ENCODE measurements around the gene MOB3C. TPM values are rescaled to one million over a fixed set of nuclear protein-coding genes. Genes with fewer than 3 reads are reported as not detected.

MOB3C gene
- total RNA-seq, 1 donor from 2014 or later, result 14.9 TPM

DNA sequence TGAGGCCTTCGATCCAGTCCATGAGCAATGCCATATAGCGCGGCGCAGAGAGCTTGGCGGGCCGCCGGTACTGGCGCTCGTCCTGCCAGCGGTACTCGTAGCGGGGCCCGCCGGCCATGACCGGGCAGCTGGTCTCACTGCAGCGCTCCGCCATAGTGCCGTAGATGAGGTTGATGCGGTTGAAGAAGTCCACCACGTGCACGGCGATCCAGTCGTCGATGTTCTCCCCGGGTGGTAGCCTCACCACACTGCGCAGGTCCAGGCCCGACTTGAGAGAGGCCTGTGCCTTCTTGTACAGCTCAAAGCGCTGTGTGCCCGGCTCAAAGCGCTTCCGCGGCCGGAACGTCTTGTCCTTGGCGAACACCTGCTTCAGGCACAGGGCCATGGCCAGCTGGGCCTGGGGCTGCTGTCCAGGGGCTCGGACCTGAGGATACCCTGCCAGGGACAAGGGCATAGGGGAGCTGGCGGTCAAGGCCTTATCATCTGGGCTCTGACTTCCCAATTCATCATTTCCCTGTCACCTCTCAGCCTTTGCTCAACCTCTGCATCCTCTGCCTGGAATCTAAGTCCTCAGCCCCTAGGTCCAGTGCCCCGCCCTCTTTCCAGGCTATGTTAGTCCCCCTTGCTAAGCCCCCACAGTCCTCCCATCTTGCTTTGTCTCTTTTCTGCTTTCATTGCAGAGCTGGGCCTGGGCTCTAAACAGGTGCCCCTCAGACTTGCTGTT, 3.5 kb downstream of the MOB3C start:
- intact Hi-C loops (cut with DNase I), result no loop called here
- DNase-seq (ENCODE audit: low spot score), result no peak

DNA sequence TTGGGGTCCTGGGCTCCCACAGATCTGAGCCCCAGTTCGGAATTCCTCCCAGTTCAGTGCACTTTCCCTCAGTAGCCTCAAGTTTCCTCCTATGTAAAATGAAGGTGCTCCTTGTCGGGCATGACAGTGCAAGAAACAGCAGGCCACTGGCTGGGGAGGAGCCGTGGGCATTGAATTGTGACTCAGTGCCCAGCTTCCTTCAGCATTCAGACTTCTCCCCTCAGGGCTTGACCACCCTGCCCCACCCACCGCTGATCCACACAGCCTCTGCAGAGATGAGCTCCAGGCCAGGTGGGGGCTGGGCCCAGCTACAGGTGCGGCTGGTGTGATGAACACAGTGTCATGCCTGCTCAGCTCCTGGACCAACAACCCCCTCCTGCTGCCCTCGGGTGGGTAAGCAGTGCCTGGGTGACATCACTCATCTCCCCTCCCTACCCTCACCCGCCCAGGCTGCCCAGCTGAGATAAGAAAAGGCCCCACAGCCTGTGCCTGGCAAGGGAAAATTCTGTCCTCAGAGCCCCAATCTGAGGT, 4.9 kb downstream of the MOB3C start:
- DNase-seq (ENCODE audit: low spot score), result no peak
- intact Hi-C loops (cut with DNase I), result no loop called here

DNA sequence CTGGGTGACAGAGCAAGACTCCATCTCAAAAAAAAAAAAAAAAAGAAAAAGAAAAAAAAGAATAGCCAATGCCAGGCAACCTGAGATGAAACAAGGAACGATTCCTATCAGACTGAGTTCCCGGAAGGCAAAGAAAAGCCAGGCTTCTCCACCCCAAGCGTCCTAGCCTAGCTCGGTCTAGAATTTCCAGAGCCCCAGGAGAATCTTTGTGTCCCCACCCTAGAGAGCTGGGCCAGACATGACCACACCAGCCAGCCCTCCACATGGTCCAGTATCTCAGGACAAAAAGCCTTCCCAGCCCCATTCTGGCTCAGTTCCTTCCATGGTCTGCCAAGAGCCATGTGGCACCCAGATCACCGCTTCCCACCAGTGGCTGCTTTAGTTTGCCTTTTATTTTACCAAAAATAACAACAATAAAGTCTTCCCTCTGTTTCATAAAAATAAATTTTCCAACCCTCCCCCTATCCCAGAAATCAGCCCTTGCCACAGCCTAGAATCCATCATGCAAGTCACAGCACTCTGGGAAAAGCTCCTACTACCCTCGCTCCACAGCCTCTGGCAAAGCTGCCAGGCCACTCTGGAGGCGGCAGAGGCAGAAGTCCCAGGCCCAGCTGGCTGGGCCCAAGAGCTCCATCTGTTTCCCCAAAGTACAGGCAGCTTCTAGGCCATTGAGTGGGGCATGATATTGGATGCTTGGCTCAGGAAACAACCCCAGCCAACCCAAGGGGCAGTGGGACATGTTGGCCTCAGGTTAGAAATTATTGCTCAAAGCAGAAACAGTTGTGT, 9.1 kb downstream of the MOB3C start:
- intact Hi-C loops (cut with DNase I), result no loop called here
- DNase-seq (ENCODE audit: low spot score), result no peak

DNA sequence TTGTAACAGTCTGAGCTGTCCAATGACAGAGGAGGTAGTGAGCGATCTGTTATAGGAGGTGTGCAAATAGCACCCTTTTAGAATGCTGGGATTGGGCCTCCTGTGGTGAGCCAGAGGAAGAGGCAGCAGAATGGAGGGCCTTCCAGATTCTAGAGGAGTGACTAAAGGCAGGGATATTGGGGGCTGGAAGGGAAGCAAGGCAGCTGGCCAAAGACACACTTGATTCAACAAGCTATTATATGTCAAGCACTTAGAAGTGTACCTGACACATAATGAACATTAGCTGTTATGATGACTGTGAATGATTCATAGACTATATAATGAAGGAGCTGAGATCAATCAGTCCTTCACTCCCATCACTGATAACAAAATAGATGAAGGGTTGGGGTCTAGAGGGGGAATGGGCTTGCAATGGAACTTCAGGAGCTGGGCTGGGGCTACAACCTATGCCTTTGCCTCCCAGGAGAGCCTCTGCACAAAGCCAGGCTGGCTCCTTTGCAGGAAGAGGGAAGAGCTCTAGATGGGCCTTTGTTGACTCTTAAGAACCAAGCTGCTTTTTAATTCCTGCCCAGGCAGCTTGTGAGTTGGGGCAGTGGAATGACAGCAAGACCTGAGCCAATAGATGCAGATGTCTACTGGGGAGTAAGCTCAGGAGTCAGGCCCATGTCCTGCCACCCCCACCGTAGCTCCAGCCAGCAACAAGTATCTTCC, 10.2 kb downstream of the MOB3C start:
- intact Hi-C loops (cut with DNase I), result no loop called here
- no peak for DNase-seq (ENCODE audit: low spot score)

DNA sequence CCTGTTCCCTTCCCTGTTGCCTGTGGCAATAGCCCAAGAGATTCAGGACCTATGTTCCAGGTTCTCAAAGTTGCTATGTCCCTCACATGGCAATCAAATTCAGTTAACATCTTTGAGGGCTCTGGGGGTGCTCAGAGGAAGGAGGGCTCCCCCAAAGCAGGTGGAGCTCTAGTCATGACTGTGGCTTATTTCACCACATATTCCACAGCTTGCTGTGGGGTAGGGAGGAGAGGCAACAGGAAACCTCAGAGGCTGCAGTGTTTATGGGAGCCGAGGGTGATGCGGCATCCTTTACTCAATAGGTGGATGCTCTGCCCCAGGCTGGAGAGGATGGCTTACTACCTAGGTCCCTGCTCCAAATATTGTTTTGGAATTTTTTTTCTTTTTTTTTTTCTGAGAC, 11.4 kb downstream of the MOB3C start:
- DNase-seq (ENCODE audit: low spot score), result no peak
- intact Hi-C loops (cut with DNase I), result no loop called here

DNA sequence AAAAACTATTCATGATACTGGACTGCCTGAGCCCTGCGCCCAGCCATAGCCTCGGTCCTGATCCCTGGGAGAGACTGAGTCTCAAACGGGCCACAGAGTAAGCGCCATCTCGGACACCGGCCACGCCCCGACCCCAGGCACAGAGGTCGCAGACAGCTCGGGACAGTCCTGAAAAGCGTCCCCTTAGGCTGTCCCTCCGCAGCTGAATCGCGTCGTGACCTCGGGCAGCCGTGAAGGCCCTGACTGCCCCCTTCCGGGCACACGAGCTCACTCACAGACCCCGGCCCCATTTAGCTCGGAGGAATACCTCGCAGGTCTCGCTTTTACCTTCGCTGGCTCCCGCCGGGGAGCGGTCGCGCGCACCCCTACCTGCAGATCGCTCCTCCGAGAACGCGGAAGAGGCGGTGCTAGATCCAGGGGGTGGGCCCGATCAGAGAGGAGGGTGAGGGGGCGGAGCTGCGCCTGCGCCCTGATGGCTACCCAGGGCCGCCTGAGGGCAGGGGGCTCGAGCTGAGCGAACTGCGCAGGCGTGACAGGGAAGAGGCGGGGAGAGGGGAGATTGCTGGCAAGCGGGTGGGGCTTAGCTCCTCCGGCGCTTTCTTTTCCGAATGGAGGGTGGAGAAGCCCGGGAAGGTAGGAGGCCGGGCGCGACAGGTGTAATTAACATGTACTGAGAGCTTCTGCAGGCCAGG, 12.6 kb downstream of the MOB3C start, which contains the start of gene MKNK1:
MKNK1 (minus strand) TSS at position 411 of the 692 bp plus-strand sequence. CDS start 20,941 bp downstream, outside the sequence.
- peak; percentile 99 for DNase-seq (ENCODE audit: low spot score)
- intact Hi-C loops (cut with DNase I), result no loop called here

DNA sequence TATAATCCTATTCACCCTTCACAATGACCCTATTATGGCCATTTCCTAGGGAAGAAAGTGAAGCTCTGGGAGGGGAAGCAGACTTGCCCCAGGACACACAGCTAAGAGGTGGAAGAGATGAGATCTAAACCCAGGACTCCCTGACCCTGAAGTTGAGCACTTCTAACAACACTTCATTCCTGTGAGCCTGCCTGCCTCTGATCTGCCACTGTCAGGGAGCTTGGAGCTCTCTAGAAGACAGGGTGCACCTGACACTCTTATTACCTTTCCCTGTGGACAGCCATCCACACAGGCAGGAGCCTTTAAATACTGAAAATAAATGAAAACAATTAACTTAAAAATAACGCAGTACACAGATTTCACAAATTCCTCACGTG, 13.1 kb downstream of the MOB3C start:
- intact Hi-C loops (cut with DNase I), result no loop called here
- DNase-seq (ENCODE audit: low spot score), result no peak

DNA sequence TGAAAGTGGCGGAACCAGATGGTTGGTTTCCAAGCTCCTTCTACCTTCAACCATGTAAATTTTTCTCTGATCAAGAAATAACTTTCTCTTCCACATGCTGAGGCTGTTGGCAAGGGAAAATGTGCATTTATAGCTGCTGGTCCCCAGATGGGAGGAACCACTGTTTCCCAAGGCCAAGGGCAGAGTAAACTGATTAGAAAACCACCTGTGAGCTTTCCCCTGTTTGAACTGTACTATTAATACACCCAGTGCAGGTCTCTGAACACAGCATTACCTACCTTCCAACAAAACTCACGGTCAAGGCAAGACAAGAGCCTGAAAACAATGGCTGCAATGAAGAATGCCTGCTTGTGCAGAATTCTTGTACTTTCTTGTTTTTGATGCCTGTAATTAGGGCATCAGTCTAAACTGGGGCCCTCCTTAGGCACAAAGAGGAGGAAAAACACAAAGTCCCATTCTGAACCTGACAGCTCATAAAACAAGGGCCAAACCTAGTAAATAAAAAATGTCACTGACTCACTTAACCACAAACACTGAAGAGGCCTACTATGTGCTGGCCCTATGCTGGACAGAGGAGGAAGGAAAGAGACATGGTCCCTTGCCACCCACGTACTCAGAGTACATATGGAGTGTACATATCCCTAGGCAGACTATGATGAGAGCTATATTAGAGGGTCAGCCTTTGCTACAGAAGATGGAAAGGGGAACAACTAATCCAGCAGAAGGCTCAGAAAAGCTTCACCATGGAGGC, 15.2 kb downstream of the MOB3C start:
- intact Hi-C loops (cut with DNase I), result no loop called here
- no peak for DNase-seq (ENCODE audit: low spot score)

DNA sequence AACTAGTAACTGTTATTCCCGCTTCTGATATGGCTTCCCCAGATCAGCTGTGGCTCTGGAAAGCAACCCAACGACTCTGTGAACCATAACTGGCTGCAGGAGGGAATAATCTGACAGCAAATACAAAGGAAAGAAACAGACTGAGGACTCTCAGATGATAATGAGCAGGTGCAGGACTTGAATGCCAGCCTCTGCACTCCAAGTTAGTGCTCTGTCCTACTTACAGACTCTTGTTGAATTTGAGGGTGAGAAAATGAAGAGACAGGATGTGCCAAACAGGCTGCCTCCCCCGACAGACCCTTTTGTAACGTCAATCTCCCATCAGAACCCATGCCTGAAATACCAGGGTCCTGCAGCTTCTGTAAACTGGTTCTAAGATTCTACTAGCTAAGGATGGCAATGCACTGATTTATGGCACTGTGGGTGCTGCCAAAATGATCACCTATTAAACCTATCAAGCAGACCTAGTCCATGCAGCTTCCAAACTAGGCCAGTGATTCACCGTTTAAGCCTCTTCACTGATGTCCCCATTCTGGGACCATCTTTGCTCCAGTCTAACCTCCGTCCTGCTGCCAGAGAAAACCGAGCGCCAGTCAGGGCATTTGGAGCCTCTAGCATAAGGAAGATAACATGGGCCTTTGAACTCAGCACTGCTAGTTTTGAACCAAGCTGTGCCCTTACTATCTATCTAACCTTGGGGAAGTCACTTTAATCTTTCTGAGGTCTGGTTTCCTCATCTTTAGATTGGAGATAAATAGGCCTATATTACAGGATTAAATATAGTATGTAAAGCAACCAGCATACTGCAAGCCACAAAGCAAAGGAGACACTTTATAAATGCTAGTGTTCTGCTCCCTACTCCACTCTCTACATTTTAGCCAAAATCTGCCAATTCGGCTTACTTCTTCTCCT, 17.3 kb downstream of the MOB3C start:
- intact Hi-C loops (cut with DNase I), result no loop called here
- no peak for DNase-seq (ENCODE audit: low spot score)

DNA sequence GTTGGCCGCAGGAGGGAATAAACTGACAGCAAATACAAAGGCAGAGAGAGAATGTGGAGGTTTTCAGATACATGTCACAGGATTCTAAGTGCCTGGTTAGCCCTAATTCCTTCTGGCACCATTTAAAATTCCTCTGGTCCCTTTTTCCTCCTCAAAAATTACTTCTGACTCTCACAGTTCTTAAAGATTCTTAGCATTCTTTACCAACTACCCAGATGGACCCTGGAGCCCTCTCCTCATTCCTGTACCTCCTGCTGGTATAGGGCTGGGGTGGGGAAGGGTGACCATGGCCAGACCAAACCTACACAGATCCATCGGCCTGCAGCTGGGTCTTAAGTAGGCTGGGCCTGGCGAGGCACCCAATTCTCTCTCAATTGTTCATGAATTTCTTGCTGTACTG, 19.8 kb downstream of the MOB3C start:
- intact Hi-C loops (cut with DNase I), result no loop called here
- peak; percentile 50 for DNase-seq (ENCODE audit: low spot score)

DNA sequence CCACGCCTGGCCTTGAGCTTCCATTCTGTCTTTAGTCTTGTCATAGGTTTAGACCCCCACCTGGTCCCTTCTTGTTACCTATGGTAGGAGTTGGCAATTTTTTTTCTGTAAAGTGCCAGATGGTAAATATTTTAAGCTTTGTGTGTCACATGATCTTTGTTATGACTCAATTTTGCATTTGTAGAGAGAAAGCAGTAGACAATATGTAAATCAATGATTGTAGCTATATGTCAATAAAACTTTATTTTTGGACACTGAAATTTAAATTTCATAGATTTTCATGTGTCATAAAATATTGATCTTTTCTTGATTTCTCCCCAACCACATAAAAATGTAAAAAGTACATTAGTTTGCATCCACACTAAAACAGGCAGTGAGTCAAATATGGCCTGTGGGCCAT, 20.6 kb downstream of the MOB3C start:
- intact Hi-C loops (cut with DNase I), result no loop called here
- no peak for DNase-seq (ENCODE audit: low spot score)

DNA sequence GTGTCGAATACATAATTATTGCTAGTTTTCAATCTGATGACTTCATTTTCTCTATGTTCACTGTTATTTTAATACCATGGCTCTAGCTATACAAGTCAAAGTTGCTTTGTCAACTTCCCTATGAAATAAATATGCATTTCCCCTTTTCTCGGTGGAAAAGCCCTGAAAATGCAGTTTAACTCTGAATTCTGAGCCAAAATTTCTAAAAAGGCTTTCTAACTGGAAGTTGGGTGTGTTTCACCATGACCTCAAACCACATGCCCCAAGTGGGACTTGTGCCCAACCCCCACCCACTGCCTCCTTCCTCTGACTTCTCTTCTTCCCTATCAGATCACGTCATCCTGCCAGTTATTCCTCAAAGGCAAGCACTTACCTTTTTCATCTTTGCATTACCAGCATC, 21.5 kb downstream of the MOB3C start:
- peak; percentile 89 for DNase-seq (ENCODE audit: low spot score)
- intact Hi-C loops (cut with DNase I), result no loop called here

DNA sequence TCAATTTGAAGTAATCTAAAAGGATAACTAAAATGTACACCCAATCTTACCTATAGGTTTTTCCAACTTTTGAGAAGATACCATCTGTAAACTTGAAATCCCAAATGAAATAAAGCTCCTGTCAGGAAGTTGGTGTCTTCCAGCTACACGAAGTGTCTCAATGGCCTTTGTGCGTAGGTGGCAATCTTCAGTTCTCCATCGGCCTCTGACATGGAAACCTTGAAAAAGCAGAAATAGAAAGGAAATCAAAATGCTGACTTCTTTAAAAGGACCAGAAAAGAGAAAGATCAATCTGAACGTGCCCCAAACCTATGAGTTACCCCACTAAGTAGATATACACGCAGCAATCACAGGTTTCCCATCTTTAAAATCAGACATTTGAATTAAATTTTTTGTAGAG, 22.5 kb downstream of the MOB3C start:
- intact Hi-C loops (cut with DNase I), result no loop called here
- no peak for DNase-seq (ENCODE audit: low spot score)

DNA sequence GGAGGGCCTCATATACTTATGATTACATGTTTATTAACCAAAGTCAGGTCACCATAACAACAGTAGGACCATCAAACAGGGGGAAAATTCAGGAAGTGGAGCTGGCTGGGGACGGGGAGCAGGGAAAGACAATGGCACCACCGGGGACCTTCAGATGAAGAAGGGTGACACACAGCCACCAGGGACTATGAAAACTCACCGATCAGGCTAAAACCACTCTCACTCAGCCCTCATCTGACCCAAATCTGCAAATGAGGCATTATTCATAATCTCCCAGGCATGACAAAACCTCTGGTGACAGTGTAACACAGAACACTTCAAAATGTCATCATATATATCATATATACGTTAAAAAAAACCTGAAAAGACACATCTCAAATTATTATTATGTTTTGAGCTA, 23.8 kb downstream of the MOB3C start:
- intact Hi-C loops (cut with DNase I), result no loop called here
- no peak for DNase-seq (ENCODE audit: low spot score)

DNA sequence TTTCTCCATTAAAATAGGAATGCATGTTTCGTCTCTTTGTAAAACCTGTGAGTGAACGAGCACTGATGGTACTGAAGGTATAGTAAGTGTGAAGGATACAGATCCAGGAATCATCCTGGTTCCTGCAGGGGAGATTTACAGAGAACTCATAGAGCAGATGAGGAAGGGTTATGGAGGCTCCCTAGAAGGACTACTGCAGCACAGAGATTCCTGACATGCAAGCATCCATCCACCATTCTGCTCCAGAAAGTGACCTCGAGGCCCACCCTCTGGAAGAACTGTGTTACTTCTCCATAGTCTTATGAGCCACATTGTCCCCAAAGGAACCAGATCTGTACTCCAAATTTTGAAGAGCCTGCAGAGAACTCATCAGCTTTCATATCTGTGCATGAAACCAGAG, 27.1 kb downstream of the MOB3C start:
- DNase-seq (ENCODE audit: low spot score), result no peak
- intact Hi-C loops (cut with DNase I), result no loop called here

DNA sequence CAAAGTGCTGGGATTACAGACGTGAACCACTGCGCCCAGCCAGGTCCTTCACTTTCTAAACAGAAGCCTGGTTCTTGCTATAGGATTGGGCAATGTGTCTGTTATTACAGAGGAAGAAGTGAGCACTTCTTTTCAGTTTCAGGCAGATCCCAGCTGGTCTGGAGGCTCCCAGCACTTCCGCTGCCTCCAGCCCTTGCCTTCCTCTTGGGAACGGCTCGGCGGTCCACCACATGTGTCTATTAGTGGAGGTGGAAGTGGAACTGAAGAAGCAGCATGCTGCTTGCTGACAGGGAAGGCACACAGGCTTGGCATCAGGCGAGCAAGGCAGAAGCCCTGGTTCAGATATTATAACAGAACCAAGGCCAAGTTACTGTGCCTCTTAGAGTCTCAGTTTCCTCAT, 29.5 kb downstream of the MOB3C start:
- intact Hi-C loops (cut with DNase I), result no loop called here

DNA sequence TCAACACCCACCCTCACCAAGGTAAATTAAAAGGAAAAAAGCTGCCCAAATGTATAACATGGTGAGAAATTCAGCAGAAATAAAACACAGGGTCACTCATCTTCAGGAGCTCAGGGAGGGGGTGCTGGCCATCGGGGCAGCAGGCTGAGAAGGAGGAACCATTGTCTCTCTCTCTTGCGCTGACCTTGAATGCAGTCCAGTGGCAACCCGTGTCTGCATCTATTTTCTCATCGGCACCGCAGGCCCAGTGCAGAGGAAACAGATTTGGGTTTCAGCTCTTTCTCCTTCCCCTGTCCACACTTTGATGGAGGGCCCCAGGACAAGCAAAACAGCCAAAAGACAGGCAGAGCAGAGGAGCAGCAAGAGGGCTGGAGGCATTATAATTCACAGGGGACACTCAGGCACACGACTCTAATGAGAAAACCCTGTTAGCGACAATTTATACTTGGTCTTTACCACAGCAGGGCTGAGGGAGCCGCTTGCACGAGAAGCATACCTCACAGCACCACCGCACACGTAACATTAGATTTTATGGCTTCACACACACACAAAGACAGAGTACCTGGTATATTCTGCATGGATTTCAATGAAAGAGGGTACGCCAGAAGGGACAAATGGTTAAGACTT, 31.2 kb downstream of the MOB3C start:
- no peak for DNase-seq (ENCODE audit: low spot score)

More for the DNA sequence above, 29.5 kb downstream of the MOB3C start:
- no peak for DNase-seq (ENCODE audit: low spot score)

DNA sequence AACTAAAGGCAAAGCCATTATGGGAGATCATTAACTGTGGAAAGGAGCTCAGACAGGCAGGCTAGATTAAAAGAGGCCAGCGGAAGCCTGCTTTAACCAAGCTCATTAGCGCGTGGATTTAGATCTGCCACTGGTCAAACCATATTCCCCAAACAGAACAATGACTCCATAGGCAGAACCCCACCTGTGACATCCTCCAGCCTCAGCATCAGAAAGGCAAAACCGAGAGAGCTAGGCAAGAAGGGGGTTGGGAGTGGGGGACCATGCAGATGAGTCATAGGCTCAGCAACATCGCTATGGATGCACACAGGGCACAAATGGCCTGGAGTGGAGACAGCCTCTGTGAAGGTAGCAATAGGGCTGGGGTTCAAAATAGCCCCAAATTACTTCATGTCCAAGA, 33.1 kb downstream of the MOB3C start:
- intact Hi-C loops (cut with DNase I), result no loop called here

More for the DNA sequence above, 31.2 kb downstream of the MOB3C start:
- intact Hi-C loops (cut with DNase I), result no loop called here

More for the DNA sequence above, 33.1 kb downstream of the MOB3C start:
- no peak for DNase-seq (ENCODE audit: low spot score)

All from cardiac septum (tissue), 1 donor.